Glutamatergic neuron (in vitro differentiated cells): ENCODE measurements around the gene TAP2. TPM values are rescaled to one million over a fixed set of nuclear protein-coding genes. Genes with fewer than 3 reads are reported as not detected.
"Not testable (repeated sequence)": the region's sequence is repeated elsewhere in the genome, so short reads cannot be mapped to it uniquely, and the experiment has no call there.

ENCODE experiments used
- DNase-seq: peaks from one replicate; pipeline ENCODE4 v3.0.0; 2022
- H3K27ac Mint-ChIP-seq: one replicate; pipeline ENCODE4 v1.8.0; 2020; ENCODE audit warnings: mild to moderate bottlenecking, mixed read lengths, inconsistent platforms; ENCODE audit not compliant: unreplicated experiment
- H3K27me3 Mint-ChIP-seq: one replicate; pipeline ENCODE4 v1.8.0; 2020; ENCODE audit warnings: mild to moderate bottlenecking, moderate library complexity, mixed read lengths, inconsistent platforms; ENCODE audit not compliant: unreplicated experiment
- H3K36me3 Mint-ChIP-seq: one replicate; pipeline ENCODE4 v1.8.0; 2020; ENCODE audit warnings: mild to moderate bottlenecking, mixed read lengths, inconsistent platforms; ENCODE audit not compliant: unreplicated experiment
- H3K4me1 Mint-ChIP-seq: one replicate; pipeline ENCODE4 v1.8.0; 2020; ENCODE audit warnings: mild to moderate bottlenecking, low read depth, mixed read lengths, inconsistent platforms; ENCODE audit not compliant: unreplicated experiment
- H3K4me3 Mint-ChIP-seq: one replicate; pipeline ENCODE4 v1.8.0; 2020; ENCODE audit warnings: mild to moderate bottlenecking, mixed read lengths, inconsistent platforms; ENCODE audit not compliant: unreplicated experiment
- H3K9me3 Mint-ChIP-seq: one replicate; pipeline ENCODE4 v1.8.0; 2020; ENCODE audit warnings: mild to moderate bottlenecking, moderate library complexity, mixed read lengths, inconsistent platforms; ENCODE audit not compliant: unreplicated experiment
- CTCF ChIP-seq: fragments of 200-600 bp; sonication (generic); IDR thresholded peaks from one replicate; pipeline ENCODE4 v1.5.0; 2021; ENCODE audit not compliant: partially characterized antibody, unreplicated experiment
- total RNA-seq: library from RNA; stranded (reverse); fragmentation: NEBNext Ultra II Directional; extraction: Animal tissue kit (Norgen Biotek cat#: 25700); gene quantifications from one replicate; pipeline ENCODE4 v1.2.1, GENCODE V29; 2021; ENCODE audit not compliant: unreplicated experiment

TAP2 gene
- total RNA-seq, 1 donor from 2014 or later, result 1.9 TPM

DNA sequence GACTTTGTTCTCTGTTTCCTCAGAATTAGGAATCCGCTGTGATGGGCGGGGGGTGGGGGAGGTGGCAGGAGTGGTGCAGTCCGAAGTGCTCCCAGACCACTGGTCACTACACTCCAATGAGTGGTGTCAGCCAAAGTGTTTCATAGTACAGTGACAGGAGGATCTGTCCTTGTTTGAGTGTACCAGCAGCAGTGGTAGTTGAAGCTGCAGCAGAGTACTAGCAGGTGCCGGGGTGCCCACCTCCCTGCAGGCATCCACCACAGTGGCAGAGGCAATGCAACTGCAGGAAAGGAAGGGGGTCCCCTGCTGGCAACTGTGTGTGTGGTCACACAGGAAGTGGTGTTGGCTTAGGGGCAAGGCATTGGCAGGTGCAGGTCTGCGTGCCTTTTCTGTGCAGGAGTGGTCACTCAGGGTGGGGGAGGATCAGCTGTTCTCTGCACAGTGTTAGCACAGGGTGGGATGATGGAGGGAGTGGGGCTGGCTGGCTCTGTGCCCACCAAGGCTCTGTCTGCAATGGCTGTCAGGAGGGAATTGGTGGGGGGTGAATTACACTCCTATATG, 31.4 kb downstream of the TAP2 start:
- no peak for DNase-seq
- Mint-ChIP-seq H3K4me1 (no peaks in the 10 kb centered on the region), H3K36me3 (no peaks in the 10 kb centered on the region), H3K4me3 (no peak overlapping the region), H3K9me3 (no peaks in the 10 kb centered on the region), H3K27me3 (no peaks in the 10 kb centered on the region), H3K27ac (no peak overlapping the region)
- TF ChIP-seq CTCF, result no peak

- H3K27me3 Mint-ChIP-seq, H3K4me1 Mint-ChIP-seq: not testable (repeated sequence)
Measured at GRCh38 chr6:32805404-32805803, 33.1 kb downstream of the TAP2 start.

DNA sequence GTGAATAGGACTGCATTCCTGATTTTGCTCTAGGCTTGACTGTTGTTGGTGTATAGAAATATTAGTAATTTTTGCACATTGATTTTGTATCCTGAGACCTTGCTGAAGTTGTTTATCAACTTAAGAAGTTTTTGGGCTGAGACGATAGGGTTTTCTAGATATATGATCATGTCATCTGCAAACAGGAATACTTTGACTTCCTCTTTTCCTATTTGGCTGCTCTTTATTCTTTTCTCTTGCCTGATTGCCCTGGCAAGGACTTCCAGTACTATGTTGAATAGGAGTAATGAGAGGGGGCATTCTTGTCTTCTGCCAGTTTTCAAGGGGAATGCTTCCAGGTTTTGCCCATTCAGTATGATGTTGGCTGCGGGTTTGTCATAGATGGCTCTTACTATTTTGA, 35.1 kb downstream of the TAP2 start:
- TF ChIP-seq CTCF, result no peak
- Mint-ChIP-seq H3K4me3 (no peak overlapping the region), H3K36me3 (peaks cover 7% of the 10 kb centered on the region), H3K9me3 (peaks cover 2% of the 10 kb centered on the region), H3K27me3 (no peaks in the 10 kb centered on the region), H3K27ac (no peak overlapping the region), H3K4me1 (no peaks in the 10 kb centered on the region)
- DNase-seq, result no peak

More at GRCh38 chr6:32805404-32805803, 33.1 kb downstream of the TAP2 start:
- not testable (repeated sequence) for H3K27ac Mint-ChIP-seq, H3K4me3 Mint-ChIP-seq, H3K36me3 Mint-ChIP-seq, H3K9me3 Mint-ChIP-seq, DNase-seq

DNA sequence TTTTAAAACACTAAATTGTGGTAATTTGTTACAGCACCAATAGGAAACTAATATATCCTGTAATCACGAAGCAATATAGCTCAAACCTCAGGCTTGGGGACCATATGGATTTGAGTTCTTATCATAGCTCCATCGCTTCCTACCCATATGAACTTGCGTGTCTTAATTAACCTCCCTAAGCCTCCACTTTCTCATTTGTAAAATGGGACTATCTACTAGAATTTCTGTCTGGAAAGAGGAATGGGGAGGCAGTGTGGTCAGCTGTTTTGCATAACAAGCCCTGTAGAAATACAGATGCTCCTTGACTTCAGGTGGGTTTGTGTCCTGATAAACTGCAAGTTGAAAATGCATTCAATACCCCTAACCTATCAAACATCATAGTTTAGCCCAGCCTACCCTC, 38.8 kb downstream of the TAP2 start:
- peaks cover 5% of the 10 kb centered on the region for H3K9me3 Mint-ChIP-seq
- H3K27me3 Mint-ChIP-seq, result no peaks in the 10 kb centered on the region
- no peak overlapping the region for H3K27ac Mint-ChIP-seq
- H3K4me1 Mint-ChIP-seq, result peaks cover 3% of the 10 kb centered on the region
- TF ChIP-seq CTCF, result no peak
- H3K36me3 Mint-ChIP-seq, result peaks cover 10% of the 10 kb centered on the region
- no peak for DNase-seq
- H3K4me3 Mint-ChIP-seq, result no peak overlapping the region

DNA sequence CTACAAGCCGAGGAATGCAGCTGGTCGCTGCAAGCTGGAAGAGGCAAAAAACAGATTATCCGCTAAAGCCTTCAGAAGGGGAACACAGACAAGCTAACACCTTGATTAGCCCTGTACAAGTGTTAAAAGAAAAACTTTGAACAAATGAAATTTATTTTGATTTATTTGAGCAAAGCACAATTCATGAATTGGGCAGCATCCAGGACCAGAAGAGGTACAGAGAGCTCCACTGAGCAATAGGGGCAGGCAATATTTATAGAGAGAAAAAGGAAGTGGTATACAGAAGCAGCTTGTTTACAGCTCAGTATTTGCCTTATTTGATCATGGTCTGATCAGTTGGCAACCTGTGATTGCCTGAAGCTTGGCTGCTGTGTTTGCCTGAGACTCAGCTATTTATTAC, 39.4 kb downstream of the TAP2 start:
- no peak for DNase-seq
- no peak overlapping the region for H3K4me3 Mint-ChIP-seq
- peaks cover 10% of the 10 kb centered on the region for H3K36me3 Mint-ChIP-seq
- H3K4me1 Mint-ChIP-seq, result peaks cover 3% of the 10 kb centered on the region
- H3K27ac Mint-ChIP-seq, result no peak overlapping the region
- no peaks in the 10 kb centered on the region for H3K27me3 Mint-ChIP-seq
- peaks cover 5% of the 10 kb centered on the region for H3K9me3 Mint-ChIP-seq
- no peak for TF ChIP-seq CTCF
